SHP77 (cell line): ENCODE measurements around the gene INSYN2A.

Source experiments
- DNase-seq, 2 experiments: peaks; one replicate each; lab custom pipeline; 2025; lab: John Stamatoyannopoulos, UW

The INSYN2A gene

DNA sequence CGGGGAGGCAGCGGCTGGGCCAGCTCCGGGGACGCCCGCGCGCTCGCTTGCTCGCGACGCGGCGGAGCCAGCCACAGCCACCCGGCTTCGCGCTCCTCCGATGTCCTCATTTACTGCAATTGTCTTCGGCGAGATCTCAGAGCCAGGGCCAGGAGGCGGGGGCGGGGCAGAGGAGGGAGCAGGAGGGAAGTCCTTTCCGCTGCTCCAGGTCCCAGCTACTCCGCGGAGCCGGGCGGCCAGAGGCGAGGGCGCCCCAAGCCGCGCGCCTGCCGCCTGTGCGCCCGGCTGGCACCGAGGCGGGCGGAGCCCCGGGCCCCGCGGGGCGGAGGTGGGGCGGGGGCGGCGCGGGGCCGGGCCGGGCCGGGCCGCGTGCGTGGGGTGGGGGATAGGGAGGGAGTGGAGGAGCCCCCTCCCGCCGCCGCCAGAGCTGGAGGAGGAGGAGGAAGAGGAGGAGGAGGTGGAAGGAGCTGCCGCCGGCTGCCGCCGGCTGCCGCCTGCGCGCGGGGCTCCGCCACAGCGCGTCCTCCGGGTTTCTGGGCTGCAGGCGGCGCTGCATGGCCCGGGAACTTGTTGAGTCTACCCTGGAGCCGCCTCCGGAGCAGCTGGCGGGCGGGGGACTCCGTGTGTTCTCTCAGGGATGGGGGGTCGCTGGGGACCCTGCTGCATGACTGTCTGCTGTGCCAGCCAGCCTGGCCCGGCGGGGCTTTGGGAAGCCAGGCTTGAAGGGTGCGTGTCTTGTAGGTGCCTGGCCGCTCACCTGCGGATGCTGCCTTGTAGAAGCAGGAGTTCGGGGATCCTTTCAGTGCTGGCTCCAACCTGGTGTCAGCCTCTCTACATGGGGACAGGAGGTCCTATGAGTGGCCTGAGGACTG, at the start of gene INSYN2A:
INSYN2A (minus strand) TSS at position 310 of the 872 bp plus-strand sequence. CDS start 20,196 bp downstream, outside the sequence.
- no peak for DNase-seq

GRCh38 chr10:127245456-127245855, 49.1 kb upstream of the INSYN2A start:
- DNase-seq: no peak

DNA sequence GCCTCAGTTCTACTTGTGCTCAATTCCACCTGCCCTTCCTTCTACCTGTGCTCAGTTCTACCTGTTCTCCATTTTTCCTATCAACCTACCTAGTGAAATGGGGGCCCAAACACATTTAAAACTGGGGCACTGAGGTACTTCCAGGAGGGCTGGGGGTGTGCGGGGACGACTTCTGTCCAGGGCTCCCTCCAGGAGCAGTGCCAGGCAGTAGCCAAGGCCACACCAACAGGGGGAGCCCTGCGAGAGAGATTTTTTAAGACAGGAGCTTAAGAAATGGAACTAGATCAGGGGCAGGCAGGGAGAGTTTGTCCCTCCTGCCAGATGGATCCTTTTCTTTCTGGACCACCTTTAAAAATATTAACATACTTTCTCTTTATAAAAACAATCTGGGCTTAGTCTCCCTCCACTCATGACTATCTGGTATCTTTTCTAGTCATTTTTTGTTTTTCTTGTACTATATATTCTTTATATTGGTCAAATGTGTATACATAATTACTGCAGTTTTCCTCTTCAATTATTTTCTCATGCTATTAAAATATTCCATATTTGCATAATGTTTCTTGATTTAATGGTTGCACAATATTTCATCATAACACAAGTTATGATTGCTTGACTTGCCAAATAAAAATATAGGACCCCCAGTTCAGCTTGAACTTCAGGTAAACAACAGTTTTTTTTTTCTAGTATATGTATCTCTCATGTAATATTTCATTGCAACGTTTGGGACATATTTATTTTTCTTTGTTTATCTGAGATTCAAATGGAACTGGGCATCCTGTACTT, 47.3 kb upstream of the INSYN2A start:
- DNase-seq: no peak

- no peak for DNase-seq
These were observed 46.5 kb upstream of the INSYN2A start for GRCh38 chr10:127242914-127243313.

GRCh38 chr10:127236266-127236665, 39.9 kb upstream of the INSYN2A start:
- DNase-seq: no peak

GRCh38 chr10:127234306-127234800, 38.0 kb upstream of the INSYN2A start:
- no peak for DNase-seq

- no peak for DNase-seq
These were observed 31.9 kb upstream of the INSYN2A start for GRCh38 chr10:127228195-127228787.

GRCh38 chr10:127227663-127228062, 31.3 kb upstream of the INSYN2A start:
- no peak for DNase-seq

DNA sequence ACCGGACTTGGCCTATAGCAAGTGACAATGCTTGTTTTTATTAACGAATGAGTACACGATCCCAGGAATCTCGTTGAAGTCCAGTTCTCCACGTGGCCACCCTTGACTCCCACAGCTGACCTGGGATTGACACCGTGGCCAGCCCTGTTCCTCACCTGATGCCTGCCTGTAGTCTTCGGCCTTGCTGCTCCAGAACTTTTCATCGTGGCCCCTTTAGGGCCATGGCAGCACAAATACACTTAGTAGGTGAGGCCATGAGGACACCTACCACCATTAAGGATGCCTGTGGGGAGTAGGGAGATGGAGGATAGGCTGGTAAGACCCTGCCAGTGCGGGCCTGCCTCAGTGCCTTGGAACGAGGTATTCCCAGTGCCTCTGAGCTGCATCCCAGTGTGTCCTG, 30.6 kb upstream of the INSYN2A start:
- DNase-seq: no peak

DNA sequence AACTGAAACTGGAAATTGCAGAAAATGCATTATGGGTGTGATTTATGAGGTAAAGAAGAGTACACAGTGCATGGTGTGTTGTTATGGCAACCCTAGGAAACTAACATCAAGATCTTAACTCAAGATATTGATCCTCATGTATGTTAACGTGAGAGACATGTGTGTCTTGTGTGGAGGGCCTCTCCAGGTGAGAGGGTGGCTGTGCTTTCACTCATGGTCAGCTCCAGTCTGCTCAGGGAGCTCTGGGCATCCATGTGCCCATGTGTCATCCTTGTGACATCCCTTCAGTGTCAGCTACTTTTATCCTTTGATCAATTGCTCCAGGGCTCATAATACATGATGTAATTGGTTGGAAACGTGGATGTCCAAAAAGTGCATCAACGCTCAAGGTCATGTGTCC, 24.9 kb upstream of the INSYN2A start:
- no peak for DNase-seq

GRCh38 chr10:127218658-127219057, 22.3 kb upstream of the INSYN2A start:
- DNase-seq: no peak

- no peak for DNase-seq
These were observed 20.4 kb upstream of the INSYN2A start for GRCh38 chr10:127216786-127217185.

DNA sequence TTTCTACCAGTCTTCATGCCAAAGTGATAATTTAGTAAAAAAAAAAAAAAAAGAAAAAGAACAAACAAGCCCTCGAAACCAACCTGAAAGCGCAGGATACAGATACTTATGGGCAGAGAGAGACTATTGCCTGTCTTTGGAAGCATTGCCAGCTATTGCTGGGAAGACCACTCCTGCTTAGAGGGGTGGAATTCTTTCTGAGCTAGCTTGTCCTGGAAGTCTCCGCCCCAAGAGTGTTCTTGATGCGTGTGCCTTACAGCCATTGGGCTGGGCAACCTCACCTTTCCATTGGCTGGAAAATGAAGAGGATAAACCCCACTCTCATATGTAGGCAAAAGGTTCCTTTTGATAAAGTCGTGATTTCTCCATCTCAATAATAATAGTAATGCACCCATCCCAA, 19.9 kb upstream of the INSYN2A start:
- no peak for DNase-seq

GRCh38 chr10:127215866-127216265, 19.5 kb upstream of the INSYN2A start:
- DNase-seq: no peak

GRCh38 chr10:127210936-127211466, 14.6 kb upstream of the INSYN2A start:
- DNase-seq: no peak

GRCh38 chr10:127207081-127207480, 10.7 kb upstream of the INSYN2A start:
- no peak for DNase-seq

- DNase-seq: no peak
These were observed 6.7 kb upstream of the INSYN2A start for GRCh38 chr10:127203067-127203466.

DNA sequence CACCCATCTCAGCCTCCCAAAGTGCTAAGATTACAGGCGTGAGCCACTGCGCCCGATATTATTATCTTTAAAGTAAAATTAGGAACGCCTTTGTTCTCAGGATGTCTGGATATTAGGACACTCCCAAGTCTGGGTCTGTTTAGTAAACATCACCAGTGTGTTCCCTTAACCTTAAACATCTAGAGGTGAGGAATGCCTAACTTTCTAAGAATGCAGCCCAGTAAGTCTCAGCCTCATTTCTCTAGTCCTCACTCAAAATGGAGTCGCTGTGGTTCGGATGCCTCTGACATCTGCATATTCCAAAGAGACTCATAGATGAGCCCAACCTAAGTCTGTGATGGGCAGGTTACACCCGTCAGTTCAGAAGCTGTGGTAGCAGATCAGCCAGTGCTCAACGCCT, 4.3 kb upstream of the INSYN2A start:
- DNase-seq: no peak

DNA sequence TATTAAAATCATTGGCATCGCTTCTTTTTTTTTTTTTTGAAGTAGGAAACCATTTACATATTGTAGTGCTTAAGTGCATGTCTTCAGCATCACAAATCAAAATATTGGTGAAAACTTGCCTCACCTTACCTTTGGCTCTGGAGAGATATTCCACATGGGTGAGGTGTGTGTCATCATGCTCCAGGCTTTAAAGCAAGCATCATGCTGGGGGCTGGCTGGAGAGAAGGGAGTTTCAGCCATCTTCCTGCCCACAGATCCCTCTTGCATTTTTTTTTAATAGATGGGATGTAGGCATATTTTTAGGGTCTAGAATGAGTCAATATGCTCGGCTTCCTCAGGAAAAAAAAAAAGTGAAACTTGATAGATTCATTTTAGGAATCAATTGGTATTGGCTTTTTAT, 2.3 kb upstream of the INSYN2A start:
- no peak for DNase-seq

DNA sequence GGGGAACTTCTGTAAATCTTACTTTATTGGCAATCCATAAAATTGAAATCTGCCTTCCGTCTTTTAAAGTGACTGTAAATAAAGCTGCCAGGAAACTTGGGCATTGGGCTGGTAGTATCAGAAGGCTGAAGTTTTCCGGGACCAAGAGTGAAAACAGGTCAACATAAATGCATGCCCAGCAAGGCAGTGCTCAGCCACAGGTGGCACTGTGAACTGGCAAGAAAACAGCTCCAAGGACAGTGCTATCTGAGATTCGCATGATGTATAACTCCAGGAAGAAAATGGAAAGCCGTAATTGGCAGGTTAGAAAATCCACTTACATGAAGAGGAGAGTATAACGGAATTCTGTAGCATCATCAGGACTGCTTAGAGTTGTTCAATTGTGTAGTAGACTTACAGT, 1.9 kb upstream of the INSYN2A start:
- DNase-seq: no peak

DNA sequence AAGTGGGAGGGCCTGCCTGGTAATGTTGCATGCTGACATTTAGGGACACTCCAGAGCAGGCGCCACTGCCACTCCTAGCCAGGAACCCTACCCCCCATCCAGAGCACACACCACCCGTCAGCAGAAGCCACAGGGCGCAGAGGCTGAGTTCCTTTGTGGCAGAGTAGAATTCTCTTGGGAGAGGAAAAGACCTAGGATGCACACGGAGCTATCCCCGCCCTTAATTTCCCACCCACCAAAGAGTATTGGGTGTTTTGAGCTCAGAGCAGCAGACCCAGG, 702 bp upstream of the INSYN2A start:
- no peak for DNase-seq

GRCh38 chr10:127195571-127196281, 665 bp downstream of the INSYN2A start:
- no peak for DNase-seq
